Activated CD4-positive, alpha-beta T cell treated with anti-CD3 and anti-CD28 coated beads, Interleukin-2, amount 10 ng/mL, durations not matched to agents 24 days and 14 days (primary cell): ENCODE data around the gene PRG2. TPM values are rescaled to one million over a fixed set of nuclear protein-coding genes. Genes with fewer than 3 reads are reported as not detected.
"Not testable (repeated sequence)": the region's sequence is repeated elsewhere in the genome, so short reads cannot be mapped to it uniquely, and the experiment has no call there.

Experiments used
- DNase-seq: peaks from one replicate; pipeline ENCODE4 v3.0.0; 2022
- H3K27ac Mint-ChIP-seq: one replicate; pipeline ENCODE4 v1.8.0; 2022; ENCODE audit warnings: mild to moderate bottlenecking, mixed read lengths
- H3K27me3 Mint-ChIP-seq: one replicate; pipeline ENCODE4 v1.8.0; 2022; ENCODE audit warnings: mixed read lengths
- H3K36me3 Mint-ChIP-seq: one replicate; pipeline ENCODE4 v1.8.0; 2022; ENCODE audit warnings: low read depth, mild to moderate bottlenecking, mixed read lengths
- H3K4me1 Mint-ChIP-seq: one replicate; pipeline ENCODE4 v1.8.0; 2021; ENCODE audit warnings: mixed read lengths
- H3K4me3 Mint-ChIP-seq: one replicate; pipeline ENCODE4 v1.8.0; 2022; ENCODE audit warnings: mild to moderate bottlenecking, moderate library complexity, mixed read lengths
- H3K9me3 Mint-ChIP-seq: one replicate; pipeline ENCODE4 v1.8.0; 2021; ENCODE audit warnings: mixed read lengths
- intact Hi-C: fragments of 100-400 bp; cut with micrococcal nuclease; formaldehyde crosslinking; loops from one replicate; pipeline ENCODE4 v1.15.1; 2023
- total RNA-seq: library from RNA; stranded (reverse); gene quantifications from 2 replicates; pipeline ENCODE4 v1.2.3, GENCODE V29; 2022

Gene PRG2
- total RNA-seq, 1 donor from 2014 or later, result 0.35 TPM

GRCh38 chr11:57377107-57377506 is 13.3 kb downstream of the PRG2 start:
- no peak overlapping the region for H3K4me3 Mint-ChIP-seq
- no peak for DNase-seq
- no peaks in the 10 kb centered on the region for H3K4me1 Mint-ChIP-seq
- peaks cover under 1% of the 10 kb centered on the region for H3K27me3 Mint-ChIP-seq
- no peak overlapping the region for H3K27ac Mint-ChIP-seq
- H3K36me3 Mint-ChIP-seq, result no peaks in the 10 kb centered on the region
- intact Hi-C loops, result no loop called here
- no peaks in the 10 kb centered on the region for H3K9me3 Mint-ChIP-seq

DNA sequence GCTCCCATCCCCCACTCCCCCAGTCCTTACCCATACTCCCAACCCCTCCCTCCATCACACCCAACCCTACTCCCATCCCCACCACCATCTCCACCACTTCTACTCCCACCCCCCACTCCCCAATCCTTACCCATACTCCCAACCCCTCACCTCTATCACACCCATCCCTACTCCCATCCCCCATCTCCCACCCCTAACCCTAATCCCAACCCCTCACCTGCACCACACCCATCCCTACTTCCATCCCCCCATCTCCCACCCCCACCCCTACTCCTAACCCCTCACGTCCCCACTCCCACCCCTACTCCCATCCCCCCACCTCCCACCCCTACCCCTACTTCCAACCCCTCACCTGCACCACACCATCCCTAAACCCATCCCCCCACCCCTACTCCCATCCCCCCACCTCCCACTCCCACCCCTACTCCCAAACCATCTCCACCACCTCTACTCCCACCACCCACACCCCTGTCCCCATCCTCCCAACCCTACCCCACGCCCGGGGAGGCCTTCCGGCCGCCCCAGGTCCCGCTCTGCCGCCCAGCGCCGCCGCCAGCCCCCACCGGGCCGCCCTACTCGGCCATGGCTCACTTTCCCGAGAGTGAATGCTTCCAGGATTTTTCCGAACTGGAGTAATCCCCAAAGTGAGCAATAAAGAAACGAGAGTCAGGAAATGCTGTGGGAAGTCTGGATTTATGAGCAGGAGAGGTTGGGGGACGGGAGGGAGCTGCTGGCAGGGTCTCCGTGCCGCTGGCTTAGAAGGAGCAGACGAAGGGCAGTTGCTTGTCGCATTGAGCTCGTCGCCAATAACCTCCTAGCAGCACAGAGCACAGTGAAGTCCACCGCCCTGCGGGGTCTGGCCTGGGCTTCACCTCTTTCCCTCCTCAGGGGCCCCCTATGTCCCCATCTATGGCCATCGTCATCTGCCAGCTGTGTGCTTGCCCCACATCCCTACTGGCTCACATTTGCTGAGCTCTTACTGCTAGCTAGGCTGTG is 14.1 kb downstream of the PRG2 start:
- no peaks in the 10 kb centered on the region for H3K36me3 Mint-ChIP-seq
- H3K27me3 Mint-ChIP-seq, result no peaks in the 10 kb centered on the region
- intact Hi-C loops, result no loop called here
- DNase-seq, result no peak
- no peak overlapping the region for H3K27ac Mint-ChIP-seq
- no peaks in the 10 kb centered on the region for H3K4me1 Mint-ChIP-seq
- H3K9me3 Mint-ChIP-seq, result no peaks in the 10 kb centered on the region
- no peak overlapping the region for H3K4me3 Mint-ChIP-seq

DNA sequence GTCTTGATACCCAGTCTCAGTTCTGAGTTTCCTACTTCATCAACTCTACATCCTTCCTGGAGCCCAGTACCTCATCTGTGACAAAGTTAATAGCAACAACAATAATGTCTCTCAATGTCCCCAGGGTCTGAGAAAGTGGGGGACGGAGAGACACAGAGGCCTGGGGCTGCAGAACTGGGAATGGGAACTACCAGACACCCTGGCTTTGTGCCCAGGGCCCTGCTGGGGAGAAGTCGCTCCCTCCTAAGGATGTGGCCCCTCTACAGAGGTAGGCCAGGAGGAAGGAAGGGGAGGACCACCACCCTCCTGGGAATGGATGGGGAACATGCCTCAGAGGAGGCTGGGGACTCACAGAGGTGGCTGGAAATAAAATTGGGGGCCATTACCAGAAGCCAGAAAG is 15.0 kb downstream of the PRG2 start:
- H3K27ac Mint-ChIP-seq, result no peak overlapping the region
- H3K36me3 Mint-ChIP-seq, result no peaks in the 10 kb centered on the region
- intact Hi-C loops, result no loop called here
- no peaks in the 10 kb centered on the region for H3K4me1 Mint-ChIP-seq
- H3K4me3 Mint-ChIP-seq, result no peak overlapping the region
- no peaks in the 10 kb centered on the region for H3K27me3 Mint-ChIP-seq
- H3K9me3 Mint-ChIP-seq, result no peaks in the 10 kb centered on the region
- DNase-seq, result no peak

GRCh38 chr11:57374966-57375365 is 15.5 kb downstream of the PRG2 start:
- Mint-ChIP-seq H3K4me1 (no peaks in the 10 kb centered on the region), H3K9me3 (no peaks in the 10 kb centered on the region)

GRCh38 chr11:57373146-57373545 is 17.3 kb downstream of the PRG2 start:
- no peaks in the 10 kb centered on the region for H3K27me3 Mint-ChIP-seq
- H3K36me3 Mint-ChIP-seq, result no peaks in the 10 kb centered on the region
- intact Hi-C loops, result no loop called here
- no peak overlapping the region for H3K27ac Mint-ChIP-seq
- H3K4me3 Mint-ChIP-seq, result no peak overlapping the region
- DNase-seq, result no peak
- H3K4me1 Mint-ChIP-seq, result no peaks in the 10 kb centered on the region
- no peaks in the 10 kb centered on the region for H3K9me3 Mint-ChIP-seq

More at GRCh38 chr11:57374966-57375365, 15.5 kb downstream of the PRG2 start:
- Mint-ChIP-seq H3K36me3 (no peaks in the 10 kb centered on the region), H3K4me3 (no peak overlapping the region), H3K27me3 (no peaks in the 10 kb centered on the region), H3K27ac (no peak overlapping the region)
- intact Hi-C loops, result no loop called here
- DNase-seq, result no peak

GRCh38 chr11:57370941-57371340 is 19.5 kb downstream of the PRG2 start:
- intact Hi-C loops, result no loop called here
- no peak for DNase-seq
- Mint-ChIP-seq H3K36me3 (no peaks in the 10 kb centered on the region), H3K27me3 (no peaks in the 10 kb centered on the region), H3K4me1 (no peaks in the 10 kb centered on the region), H3K9me3 (no peaks in the 10 kb centered on the region), H3K4me3 (no peak overlapping the region), H3K27ac (no peak overlapping the region)

GRCh38 chr11:57370251-57370650 is 20.2 kb downstream of the PRG2 start:
- Mint-ChIP-seq H3K4me1 (no peaks in the 10 kb centered on the region), H3K36me3 (no peaks in the 10 kb centered on the region), H3K4me3 (no peak overlapping the region), H3K9me3 (no peaks in the 10 kb centered on the region), H3K27ac (no peak overlapping the region), H3K27me3 (no peaks in the 10 kb centered on the region)
- DNase-seq, result no peak
- intact Hi-C loops, result no loop called here

DNA sequence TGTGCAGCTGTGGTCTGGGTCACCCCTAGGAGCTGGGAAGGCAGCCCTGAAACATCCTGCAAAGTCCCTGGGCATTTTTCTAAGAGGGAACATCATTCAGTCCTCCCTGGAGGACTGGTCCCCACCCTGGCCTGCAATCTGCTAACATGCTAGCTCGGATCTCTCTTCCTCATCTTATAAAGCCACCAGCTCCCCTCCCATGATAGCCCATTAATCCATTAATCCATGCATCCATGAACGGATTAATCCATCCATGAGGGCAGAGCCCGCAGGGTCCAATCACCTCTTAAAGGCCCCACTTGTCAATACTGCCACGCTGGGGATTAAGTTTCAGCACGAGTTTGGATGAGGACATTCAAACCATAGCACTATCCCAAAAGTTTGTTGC is 21.6 kb downstream of the PRG2 start:
- H3K27me3 Mint-ChIP-seq, result no peaks in the 10 kb centered on the region
- no peak overlapping the region for H3K27ac Mint-ChIP-seq
- no peaks in the 10 kb centered on the region for H3K36me3 Mint-ChIP-seq
- DNase-seq, result no peak
- intact Hi-C loops, result no loop called here
- H3K4me3 Mint-ChIP-seq, result no peak overlapping the region
- no peaks in the 10 kb centered on the region for H3K4me1 Mint-ChIP-seq
- H3K9me3 Mint-ChIP-seq, result no peaks in the 10 kb centered on the region

DNA sequence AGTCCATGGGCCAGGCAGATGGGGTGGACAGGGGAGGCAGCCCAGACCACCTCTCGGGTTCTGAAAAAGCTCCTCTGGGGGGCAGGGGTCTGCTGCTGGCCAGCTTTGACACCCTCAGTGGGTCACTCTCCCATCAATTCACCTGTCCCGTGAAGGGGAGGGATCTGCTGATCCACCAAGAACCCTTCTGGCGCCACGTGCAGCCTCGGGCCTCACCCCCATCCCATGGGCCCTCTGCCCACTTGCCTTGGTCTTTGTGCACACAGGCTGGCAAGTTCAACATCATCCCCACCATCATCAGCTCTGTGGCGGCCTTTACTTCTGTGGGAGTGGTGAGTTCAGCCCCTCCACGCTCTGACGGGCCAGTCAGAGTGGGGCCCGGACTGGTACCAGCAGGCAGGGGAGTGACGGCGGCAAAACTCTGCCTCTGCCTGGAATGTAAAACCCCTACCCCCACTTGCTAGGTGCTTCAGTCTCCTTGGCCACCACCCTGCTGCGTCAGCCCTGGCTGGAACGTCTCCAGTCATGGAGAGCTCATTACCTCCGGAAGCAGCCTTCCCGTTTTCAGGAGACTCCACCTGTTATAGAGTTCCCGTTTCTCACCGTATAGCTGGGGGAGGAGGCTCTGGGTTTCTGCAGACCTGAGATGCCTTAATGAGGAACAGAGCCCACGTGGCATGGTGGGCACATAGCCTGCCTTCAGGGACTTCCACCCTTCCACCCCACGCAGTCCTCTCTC is 22.2 kb downstream of the PRG2 start:
- no peaks in the 10 kb centered on the region for H3K9me3 Mint-ChIP-seq
- no peaks in the 10 kb centered on the region for H3K4me1 Mint-ChIP-seq
- no peak overlapping the region for H3K27ac Mint-ChIP-seq
- H3K4me3 Mint-ChIP-seq, result no peak overlapping the region
- intact Hi-C loops, result no loop called here
- H3K36me3 Mint-ChIP-seq, result no peaks in the 10 kb centered on the region
- H3K27me3 Mint-ChIP-seq, result no peaks in the 10 kb centered on the region
- no peak for DNase-seq

DNA sequence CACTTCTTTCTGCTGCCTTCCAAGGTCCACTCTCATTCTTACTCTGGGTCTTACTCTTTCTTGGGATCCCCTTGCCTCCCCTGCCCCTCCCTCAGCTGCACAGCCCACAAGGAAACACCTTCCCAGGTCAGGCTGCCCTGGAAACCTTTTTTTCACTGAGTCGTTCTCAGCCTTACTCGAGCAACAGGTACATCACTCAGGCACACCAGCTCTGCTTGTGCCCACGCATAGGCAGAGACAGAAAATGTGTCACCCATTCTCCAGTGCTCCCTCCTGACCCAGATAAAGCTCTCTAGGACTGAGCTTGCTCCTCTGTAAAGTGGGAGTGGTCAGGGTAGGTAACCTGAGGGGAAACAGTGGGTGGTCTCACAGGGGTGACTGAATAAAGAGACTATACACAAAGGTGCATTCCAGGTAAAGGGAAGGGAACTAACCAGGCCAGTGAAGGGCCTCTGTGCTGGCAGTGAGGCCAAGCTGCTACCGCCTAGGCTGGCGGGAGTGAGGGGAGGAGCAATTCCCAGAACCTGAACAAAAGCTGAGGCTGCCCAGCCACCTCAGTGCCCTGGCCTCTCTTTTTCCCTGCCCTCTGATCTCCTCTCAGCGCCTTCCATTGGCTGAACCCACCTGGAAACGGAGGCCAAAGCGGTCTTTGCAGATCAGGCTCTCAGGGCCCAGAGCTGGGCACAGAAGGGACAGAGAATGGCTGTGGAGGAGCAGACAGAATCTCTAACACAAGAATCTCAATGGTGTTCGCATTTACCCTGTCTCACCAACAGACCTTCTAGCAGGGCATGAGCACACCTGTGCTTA is 25.4 kb downstream of the PRG2 start:
- intact Hi-C loops, result no loop called here
- H3K27ac Mint-ChIP-seq, result no peak overlapping the region
- H3K27me3 Mint-ChIP-seq, result no peaks in the 10 kb centered on the region
- no peaks in the 10 kb centered on the region for H3K36me3 Mint-ChIP-seq
- no peak for DNase-seq
- H3K9me3 Mint-ChIP-seq, result no peaks in the 10 kb centered on the region
- no peaks in the 10 kb centered on the region for H3K4me1 Mint-ChIP-seq
- no peak overlapping the region for H3K4me3 Mint-ChIP-seq

- intact Hi-C loops, result no loop called here
- Mint-ChIP-seq H3K36me3 (no peaks in the 10 kb centered on the region), H3K4me3 (no peak overlapping the region), H3K27ac (no peak overlapping the region), H3K9me3 (no peaks in the 10 kb centered on the region), H3K27me3 (no peaks in the 10 kb centered on the region), H3K4me1 (no peaks in the 10 kb centered on the region)
- DNase-seq, result no peak
These were observed 27.0 kb downstream of the PRG2 start for GRCh38 chr11:57363131-57364080.

DNA sequence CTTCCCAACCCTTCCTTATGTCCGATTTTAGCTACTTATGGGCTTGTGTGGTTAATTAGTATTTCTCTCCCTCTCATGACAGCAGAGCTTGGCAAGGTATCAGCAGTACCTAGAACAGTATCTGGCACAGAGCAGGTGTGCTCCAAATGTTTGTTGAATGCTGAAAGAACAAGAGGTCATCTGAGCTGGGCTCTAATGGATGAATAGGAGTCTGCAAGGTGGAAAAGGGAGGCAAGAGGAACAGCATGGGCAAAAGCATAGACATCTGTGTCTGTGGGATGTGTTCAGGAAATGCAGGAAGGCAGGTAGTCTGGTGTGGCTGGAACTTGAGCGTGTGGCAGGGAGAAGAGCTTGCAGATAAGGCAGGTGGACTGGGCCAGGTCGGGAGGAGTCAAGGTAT is 28.5 kb downstream of the PRG2 start:
- Mint-ChIP-seq H3K4me3 (no peak overlapping the region), H3K36me3 (no peaks in the 10 kb centered on the region), H3K27ac (no peak overlapping the region), H3K9me3 (no peaks in the 10 kb centered on the region), H3K4me1 (no peaks in the 10 kb centered on the region), H3K27me3 (no peaks in the 10 kb centered on the region)
- intact Hi-C loops, result no loop called here
- DNase-seq, result no peak

GRCh38 chr11:57361420-57361819 is 29.0 kb downstream of the PRG2 start:
- intact Hi-C loops, H3K9me3 Mint-ChIP-seq, DNase-seq, H3K36me3 Mint-ChIP-seq, H3K4me1 Mint-ChIP-seq, H3K27ac Mint-ChIP-seq, H3K4me3 Mint-ChIP-seq, H3K27me3 Mint-ChIP-seq: not testable (repeated sequence)
